ACC112 (cell line): ENCODE measurements around the gene LILRA2.
"Not testable (repeated sequence)": the region's sequence is repeated elsewhere in the genome, so short reads cannot be mapped to it uniquely, and the experiment has no call there.

Source experiments
- H2AFZ ChIP-seq: fragments of 200-600 bp; sonication (generic); one replicate; pipeline ENCODE4 v1.6.0; 2017; ENCODE audit warnings: antibody characterized with exemption, low read length; ENCODE audit not compliant: unreplicated experiment
- H3K27ac ChIP-seq: fragments of 200-600 bp; sonication (generic); 2 replicates; pipeline ENCODE4 v1.5.1; 2014; ENCODE audit warnings: low read depth, mild to moderate bottlenecking, antibody characterized with exemption, low read length, moderate library complexity
- H3K27me3 ChIP-seq: fragments of 200-600 bp; sonication (generic); 2 replicates; pipeline ENCODE4 v1.6.1; 2014; ENCODE audit warnings: mild to moderate bottlenecking, antibody characterized with exemption, low read length, moderate library complexity, mixed read lengths; ENCODE audit not compliant: insufficient read depth
- H3K36me3 ChIP-seq: fragments of 200-600 bp; sonication (generic); 2 replicates; pipeline ENCODE4 v1.6.1; 2016; ENCODE audit warnings: mild to moderate bottlenecking, antibody characterized with exemption, low read length, moderate library complexity, mixed read lengths; ENCODE audit not compliant: insufficient read depth
- H3K4me1 ChIP-seq: fragments of 200-600 bp; sonication (generic); one replicate; pipeline ENCODE4 v1.6.1; 2016; ENCODE audit warnings: low read length, mixed read lengths; ENCODE audit not compliant: insufficient read depth, unreplicated experiment, control insufficient read depth
- H3K4me3 ChIP-seq: fragments of 200-600 bp; sonication (generic); 2 replicates; pipeline ENCODE4 v1.5.1; 2014; ENCODE audit warnings: mild to moderate bottlenecking, low read depth, low read length
- H3K79me2 ChIP-seq: fragments of 200-600 bp; sonication (generic); one replicate; pipeline ENCODE4 v1.6.0; 2016; ENCODE audit warnings: low read length; ENCODE audit not compliant: control insufficient read depth, unreplicated experiment, insufficient read depth

LILRA2 gene

DNA sequence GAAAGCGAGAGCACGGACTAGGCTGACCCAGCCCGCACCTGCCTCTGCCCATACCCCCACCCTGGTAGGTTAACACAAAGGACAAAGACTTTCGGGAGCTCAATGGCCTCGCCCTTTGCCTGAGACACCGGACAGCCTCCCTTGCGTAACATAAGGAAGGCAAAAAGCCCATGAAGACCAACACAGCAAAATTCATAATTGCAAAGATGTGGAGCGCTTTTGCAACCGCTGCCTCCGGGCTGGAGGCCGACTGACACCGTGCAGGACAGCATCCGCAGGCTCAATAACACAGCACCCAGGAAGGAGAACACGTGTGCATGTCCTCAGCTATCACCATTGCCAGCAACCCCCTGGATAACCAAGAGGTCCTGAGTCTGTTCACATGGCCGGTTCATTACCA lies 35.2 kb downstream of the LILRA2 start:
- Histone ChIP-seq H3K4me3 (no peak overlapping the region), H3K36me3 (no peaks in the 10 kb centered on the region), H2AFZ (no peak overlapping the region), H3K27me3 (no peaks in the 10 kb centered on the region), H3K79me2 (no peaks in the 10 kb centered on the region), H3K27ac (no peak overlapping the region), H3K4me1 (no peaks in the 10 kb centered on the region)

DNA sequence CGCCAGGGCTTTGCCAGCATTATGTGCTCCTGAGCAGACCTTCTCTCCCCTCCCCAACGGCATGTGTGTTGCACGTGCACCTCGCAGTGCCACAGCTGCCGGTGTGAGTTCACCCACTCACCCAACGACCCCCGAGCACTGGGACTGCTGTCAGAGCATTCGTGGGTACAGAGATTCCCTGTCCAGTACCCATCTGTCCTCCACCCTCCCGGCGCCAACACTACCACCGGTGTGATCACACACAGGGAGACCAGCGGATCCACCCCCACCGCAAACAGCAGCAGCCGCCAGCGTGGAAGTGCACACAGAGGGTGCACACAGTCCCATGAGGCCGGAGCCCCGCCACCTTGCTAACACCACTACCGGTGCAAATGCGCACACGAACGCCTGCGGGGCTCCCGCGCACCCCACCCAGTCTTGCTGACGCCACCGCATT lies 35.8 kb downstream of the LILRA2 start:
- H3K4me3 ChIP-seq = no peak overlapping the region
- no peaks in the 10 kb centered on the region for H3K27me3 ChIP-seq
- no peaks in the 10 kb centered on the region for H3K4me1 ChIP-seq
- no peaks in the 10 kb centered on the region for H3K36me3 ChIP-seq
- no peak overlapping the region for H3K27ac ChIP-seq
- no peaks in the 10 kb centered on the region for H3K79me2 ChIP-seq
- no peak overlapping the region for H2AFZ ChIP-seq

DNA sequence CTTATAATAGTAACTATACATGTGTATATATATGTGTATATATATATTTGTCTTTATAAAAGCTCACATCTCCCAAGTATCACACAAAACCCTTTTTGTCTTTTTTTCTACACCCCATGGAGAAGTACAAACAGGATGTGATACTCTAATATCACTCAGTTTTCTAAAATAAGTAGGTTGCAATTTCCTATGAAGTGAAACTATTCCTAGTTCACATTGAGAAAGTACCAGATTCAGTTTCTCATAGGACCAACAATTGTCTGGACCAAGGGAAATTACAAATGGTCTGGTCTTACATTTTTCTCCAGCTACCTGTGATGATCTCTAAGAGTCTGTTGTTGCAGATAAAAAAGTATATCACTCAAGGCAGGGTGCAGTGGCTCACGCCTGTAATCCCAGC lies 38.8 kb downstream of the LILRA2 start:
- Histone ChIP-seq H2AFZ (no peak overlapping the region), H3K79me2 (no peaks in the 10 kb centered on the region), H3K4me3 (no peak overlapping the region), H3K4me1 (no peaks in the 10 kb centered on the region), H3K27me3 (no peaks in the 10 kb centered on the region), H3K27ac (no peak overlapping the region), H3K36me3 (no peaks in the 10 kb centered on the region)

DNA sequence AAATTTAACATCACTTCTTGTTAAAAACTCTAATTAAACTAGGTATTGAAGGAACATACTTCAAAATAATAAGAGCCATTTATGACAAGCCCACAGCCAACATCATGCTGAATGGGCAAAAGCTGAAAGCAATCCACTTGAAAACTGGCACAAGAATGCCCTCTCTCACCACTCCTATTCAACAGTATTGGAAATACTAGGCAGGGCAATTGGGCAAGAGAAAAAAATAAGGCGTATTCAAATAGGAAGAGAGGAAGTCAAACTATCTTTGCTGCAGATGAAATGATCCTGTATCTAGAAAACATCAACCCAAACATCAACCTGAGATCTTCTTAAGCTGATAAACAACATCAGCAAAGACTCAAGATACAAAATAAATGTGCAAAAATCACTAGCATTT lies 41.1 kb downstream of the LILRA2 start:
- Histone ChIP-seq H3K36me3 (no peaks in the 10 kb centered on the region), H2AFZ (no peak overlapping the region), H3K79me2 (no peaks in the 10 kb centered on the region), H3K4me1 (no peaks in the 10 kb centered on the region), H3K27ac (no peak overlapping the region), H3K27me3 (no peaks in the 10 kb centered on the region), H3K4me3 (no peak overlapping the region)

DNA sequence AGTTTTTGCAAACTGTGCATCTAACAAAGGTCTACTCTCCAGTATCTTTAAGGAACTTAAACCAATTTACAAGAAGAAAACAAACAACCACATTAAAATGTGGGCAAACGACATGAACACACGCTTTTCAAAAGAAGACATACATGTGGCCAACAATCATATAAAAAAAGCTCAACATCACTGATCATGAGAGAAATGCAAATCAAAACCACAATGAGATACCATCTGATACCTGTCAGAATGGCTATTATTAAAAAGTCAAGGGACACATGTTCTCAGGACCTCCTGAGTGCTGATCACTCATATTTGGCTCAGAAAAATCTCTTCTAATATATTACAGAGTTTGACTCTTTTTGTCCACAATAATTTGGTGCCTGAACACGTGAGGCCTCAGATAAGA lies 42.5 kb downstream of the LILRA2 start:
- no peak overlapping the region for H3K27ac ChIP-seq
- no peak overlapping the region for H3K4me3 ChIP-seq
- no peaks in the 10 kb centered on the region for H3K4me1 ChIP-seq
- H3K36me3 ChIP-seq = no peaks in the 10 kb centered on the region
- no peaks in the 10 kb centered on the region for H3K79me2 ChIP-seq
- H3K27me3 ChIP-seq = no peaks in the 10 kb centered on the region
- H2AFZ ChIP-seq = no peak overlapping the region

DNA sequence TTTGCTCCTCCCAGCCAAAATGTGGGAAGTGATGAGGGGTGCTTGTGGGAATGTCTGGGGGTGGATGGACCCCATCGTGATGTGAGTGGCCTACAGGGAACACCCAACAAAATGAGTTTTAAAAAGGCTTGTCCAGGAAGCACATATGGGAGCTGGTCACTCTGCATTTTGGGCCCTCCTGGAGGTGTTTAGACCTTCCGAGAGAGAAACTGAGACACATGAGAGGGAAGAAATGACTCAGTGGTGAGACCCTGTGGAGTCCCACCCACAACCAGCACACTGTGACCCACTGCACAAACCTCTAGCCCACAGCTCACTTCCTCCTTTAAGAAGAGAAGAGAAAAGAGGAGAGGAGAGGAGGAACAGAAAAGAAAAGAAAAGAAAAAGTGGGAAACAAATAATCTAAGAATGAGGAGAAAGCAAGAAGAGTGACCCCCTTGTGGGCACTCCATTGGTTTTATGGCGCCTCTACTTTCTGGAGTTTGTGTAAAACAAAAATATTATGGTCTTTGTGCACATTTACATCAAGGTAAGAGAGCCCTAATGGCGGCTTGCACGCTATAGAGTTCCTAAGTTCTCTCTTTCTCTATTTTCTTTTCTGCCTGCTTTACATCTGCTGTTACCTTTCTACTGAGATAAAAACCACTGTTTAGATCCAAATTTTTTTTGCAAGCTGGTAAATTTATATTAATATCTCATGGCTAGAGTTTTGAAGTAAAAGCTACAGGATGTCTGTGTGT lies 43.4 kb downstream of the LILRA2 start:
- no peaks in the 10 kb centered on the region for H3K36me3 ChIP-seq
- no peak overlapping the region for H3K4me3 ChIP-seq
- H2AFZ ChIP-seq = no peak overlapping the region
- H3K27me3 ChIP-seq = no peaks in the 10 kb centered on the region
- no peaks in the 10 kb centered on the region for H3K79me2 ChIP-seq
- H3K4me1 ChIP-seq = no peaks in the 10 kb centered on the region
- no peak overlapping the region for H3K27ac ChIP-seq

DNA sequence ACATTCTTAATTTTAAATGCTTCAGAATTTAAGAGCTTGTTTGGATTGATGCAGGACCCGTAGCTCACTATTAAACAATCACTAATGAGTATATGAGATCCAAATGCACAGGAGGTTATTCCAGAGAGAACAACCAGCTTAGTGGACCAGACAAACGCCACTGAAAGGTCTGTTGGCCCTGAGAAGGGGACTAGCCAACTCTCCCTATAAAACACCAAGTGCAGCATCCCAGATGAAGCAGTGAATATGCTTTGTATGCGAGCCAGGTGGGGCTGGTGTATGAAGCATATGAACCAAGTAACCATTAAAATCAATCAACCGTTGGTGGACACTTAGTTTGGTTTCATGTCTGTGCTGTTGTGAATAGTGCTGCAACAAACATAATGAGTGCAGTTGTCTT lies 46.9 kb downstream of the LILRA2 start:
- Histone ChIP-seq H3K27ac (no peak overlapping the region), H3K4me3 (no peak overlapping the region), H3K79me2 (no peaks in the 10 kb centered on the region), H3K27me3 (no peaks in the 10 kb centered on the region), H3K4me1 (no peaks in the 10 kb centered on the region), H2AFZ (no peak overlapping the region), H3K36me3 (no peaks in the 10 kb centered on the region)

DNA sequence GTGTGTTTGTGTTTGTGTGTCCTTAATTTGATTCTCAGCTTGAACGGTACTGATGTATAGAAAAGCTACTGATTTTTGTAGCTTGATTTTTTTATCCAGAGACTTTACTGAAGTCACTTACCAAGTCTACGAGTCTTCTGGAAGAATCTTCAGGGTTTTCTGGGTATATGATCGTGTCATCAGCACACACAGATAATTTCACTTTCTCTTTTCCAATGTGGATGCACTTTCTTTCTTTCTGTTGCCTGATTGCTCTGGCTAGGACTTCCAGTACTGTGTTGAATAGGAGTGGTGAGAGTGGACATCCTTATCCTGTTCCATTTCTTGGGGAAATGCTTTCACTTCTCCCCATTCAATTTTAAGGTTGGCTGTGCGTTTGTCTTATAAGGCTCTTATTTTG lies 48.8 kb downstream of the LILRA2 start:
- H3K4me3 ChIP-seq = no peak overlapping the region
- H3K27me3 ChIP-seq = no peaks in the 10 kb centered on the region
- H3K36me3 ChIP-seq = no peaks in the 10 kb centered on the region
- no peaks in the 10 kb centered on the region for H3K79me2 ChIP-seq
- H3K27ac ChIP-seq = no peak overlapping the region
- H3K4me1 ChIP-seq = no peaks in the 10 kb centered on the region
- no peak overlapping the region for H2AFZ ChIP-seq

DNA sequence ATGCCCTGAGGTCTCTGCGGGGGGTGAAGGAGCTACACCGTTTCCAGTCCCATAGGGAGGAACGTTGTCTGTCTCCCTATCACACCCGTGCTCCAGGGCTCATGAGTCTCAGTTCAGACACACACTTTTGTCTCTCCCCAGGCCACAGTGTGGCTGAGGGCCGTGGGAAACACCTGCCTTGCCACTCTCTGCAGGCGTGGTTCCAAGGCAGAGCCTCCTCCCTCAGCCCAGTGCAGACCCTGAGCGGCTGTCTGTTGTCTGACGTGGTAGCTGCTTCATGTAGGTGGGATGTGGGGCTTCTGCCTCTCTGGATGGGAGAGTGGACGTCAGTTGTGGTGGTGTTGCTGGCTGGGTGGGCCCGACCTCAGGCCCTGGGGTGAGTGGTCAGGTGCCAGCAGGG lies 50.6 kb downstream of the LILRA2 start:
- H3K27me3 ChIP-seq, H3K27ac ChIP-seq, H3K79me2 ChIP-seq, H3K4me1 ChIP-seq, H3K4me3 ChIP-seq, H2AFZ ChIP-seq, H3K36me3 ChIP-seq: not testable (repeated sequence)

DNA sequence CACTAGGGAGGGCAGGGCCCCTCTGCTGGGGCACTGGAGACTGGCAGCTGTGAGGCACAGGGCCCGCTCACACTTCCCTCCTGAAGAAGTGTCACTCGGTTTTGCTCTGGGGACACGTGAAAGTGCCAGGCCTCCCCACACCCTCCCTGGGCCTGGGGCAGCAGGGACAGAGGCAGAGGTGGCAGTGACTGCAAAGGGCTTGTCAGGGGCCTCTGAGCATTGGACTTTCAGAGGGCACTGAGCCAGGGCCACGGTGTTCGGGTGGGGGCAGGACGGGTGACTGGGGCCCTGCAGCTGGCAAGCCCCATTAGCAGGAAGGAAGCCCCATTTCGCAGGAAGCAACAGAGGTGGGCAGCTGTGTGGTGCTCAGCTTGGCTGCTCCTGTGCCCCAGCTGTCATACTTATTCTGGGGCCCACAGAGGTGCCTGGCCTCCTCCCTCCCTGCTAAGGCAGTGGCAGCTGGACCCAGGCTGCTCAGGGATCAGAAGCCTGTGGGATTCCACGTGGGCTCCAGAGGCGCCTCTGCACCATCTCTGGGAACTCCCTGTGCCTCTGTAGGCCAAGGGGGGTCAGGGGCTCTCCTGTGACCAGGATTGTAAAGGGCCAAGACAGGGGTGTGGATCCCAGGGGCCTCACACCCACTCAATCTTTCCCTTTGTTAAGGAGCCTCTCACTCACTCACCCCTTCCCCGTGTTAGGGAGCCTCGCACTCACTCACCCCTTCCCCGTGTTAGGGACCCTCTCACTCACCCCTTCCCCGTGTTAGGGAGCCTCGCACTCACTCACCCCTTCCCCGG lies 51.5 kb downstream of the LILRA2 start:
- not testable (repeated sequence) for H3K27ac ChIP-seq, H3K4me3 ChIP-seq, H3K27me3 ChIP-seq, H3K79me2 ChIP-seq, H3K36me3 ChIP-seq, H2AFZ ChIP-seq, H3K4me1 ChIP-seq

DNA sequence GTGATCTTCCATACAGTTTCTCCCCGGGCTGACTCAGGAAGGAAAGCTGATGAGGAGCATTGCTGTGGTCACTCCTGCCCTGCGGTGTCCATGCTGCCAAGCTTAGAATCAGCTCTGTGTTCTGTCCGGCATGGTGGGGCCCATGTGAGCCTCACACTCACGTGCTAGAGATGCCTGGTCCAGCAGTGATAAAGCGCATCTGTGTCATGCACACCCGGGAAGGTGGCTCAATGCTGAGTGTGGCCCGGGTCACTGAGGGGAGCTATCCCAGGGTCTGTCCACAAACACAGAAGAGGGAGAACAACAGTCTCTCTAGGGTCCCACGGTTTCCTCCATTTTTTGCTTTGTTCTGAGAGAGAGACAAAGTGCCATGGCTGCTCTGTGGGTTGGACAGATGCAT lies 53.2 kb downstream of the LILRA2 start:
- Histone ChIP-seq H3K4me3 (no peak overlapping the region), H3K79me2 (no peaks in the 10 kb centered on the region), H3K27me3 (no peaks in the 10 kb centered on the region), H3K27ac (no peak overlapping the region), H2AFZ (no peak overlapping the region), H3K36me3 (no peaks in the 10 kb centered on the region), H3K4me1 (no peaks in the 10 kb centered on the region)
